BJ (cell line): ENCODE data around the gene PLPPR2. TPM values are rescaled to one million over a fixed set of nuclear protein-coding genes. Genes with fewer than 3 reads are reported as not detected.

Experiments
- CTCF ChIA-PET: fragments of 350-600 bp; formaldehyde crosslinking; extraction: SDS; loops from one replicate; lab custom pipeline; 2021; ENCODE audit warnings: antibody characterized with exemption, inconsistent platforms; lab: Yijun Ruan, JAX
- POLR2A ChIA-PET: fragments of 300-600 bp; sonication (Branson Sonifier 250); formaldehyde crosslinking; extraction: SDS; loops from one replicate; lab custom pipeline; 2021; ENCODE audit warnings: antibody characterized with exemption; lab: Charles Lee
- DNase-seq: peaks from one replicate; pipeline ENCODE4 v3.0.0-alpha.2; 2011; ENCODE audit warnings: low read depth
- H3K27me3 ChIP-seq: 2 replicates; pipeline ENCODE4 v1.6.0; 2011; ENCODE audit warnings: low read length; ENCODE audit not compliant: control insufficient read depth, insufficient read depth
- H3K36me3 ChIP-seq: 2 replicates; pipeline ENCODE4 v1.5.1; 2011; ENCODE audit warnings: low read length; ENCODE audit not compliant: control insufficient read depth, insufficient read depth
- H3K4me3 ChIP-seq: 2 replicates; pipeline ENCODE4 v1.5.1; 2011; ENCODE audit warnings: low read depth, mild to moderate bottlenecking, control low read depth, low read length
- CTCF ChIP-seq: IDR thresholded peaks from 2 replicates; pipeline ENCODE4 v1.5.1; 2011; ENCODE audit warnings: low read depth, mild to moderate bottlenecking, control low read depth, inconsistent platforms, low read length, moderate library complexity; ENCODE audit not compliant: insufficient read depth
- polyA plus RNA-seq: library from polyadenylated mRNA; depleted of rRNA; stranded (reverse); fragments of >200 nt; gene quantifications from 2 replicates; pipeline ENCODE4 v1.2.3, GENCODE V29; 2011

Gene PLPPR2
- polyA plus RNA-seq, 1 experiment, result 30.5 TPM

- POLR2A ChIA-PET, result no interaction called here
- DNase-seq, result no peak
- Histone ChIP-seq H3K27me3 (no peaks in the 10 kb centered on the region), H3K36me3 (peaks cover 27% of the 10 kb centered on the region), H3K4me3 (no peak overlapping the region)
- TF ChIP-seq CTCF, result no peak
- CTCF ChIA-PET, result no interaction called here
These were observed 9.2 kb downstream of the PLPPR2 start for GRCh38 chr19:11364296-11364904.

GRCh38 chr19:11364935-11365334, 9.7 kb downstream of the PLPPR2 start:
- ChIA-PET CTCF (no interaction called here), POLR2A (no interaction called here)
- no peak overlapping the region for H3K4me3 ChIP-seq
- H3K36me3 ChIP-seq, result peaks cover 23% of the 10 kb centered on the region
- no peak for TF ChIP-seq CTCF
- no peaks in the 10 kb centered on the region for H3K27me3 ChIP-seq
- DNase-seq, result no peak

GRCh38 chr19:11365557-11366117, 10.4 kb downstream of the PLPPR2 start:
- Histone ChIP-seq H3K36me3 (peaks cover 23% of the 10 kb centered on the region), H3K4me3 (no peak overlapping the region), H3K27me3 (no peaks in the 10 kb centered on the region)
- no peak for TF ChIP-seq CTCF
- ChIA-PET CTCF (interaction anchor here (0.7 to 1.4 kb wide), 3 partner anchors 17 to 72 kb away, joined by 3 to 4 read pairs (median 3); no protein-coding TSS in a partner anchor), POLR2A (no interaction called here)
- no peak for DNase-seq

- Histone ChIP-seq H3K27me3 (no peaks in the 10 kb centered on the region), H3K4me3 (no peak overlapping the region), H3K36me3 (peaks cover 11% of the 10 kb centered on the region; the same call in 1 of the 2 replicates)
- DNase-seq, result no peak
- no peak for TF ChIP-seq CTCF
- ChIA-PET CTCF (interaction anchor here (1.2 kb wide), 1 partner anchor 10 kb away, joined by 3 read pairs; no protein-coding TSS in a partner anchor), POLR2A (no interaction called here)
These were observed 12.3 kb downstream of the PLPPR2 start for GRCh38 chr19:11367528-11367927.

GRCh38 chr19:11370744-11371143, 15.5 kb downstream of the PLPPR2 start:
- POLR2A ChIA-PET, result no interaction called here
- H3K36me3 ChIP-seq, result no peaks in the 10 kb centered on the region
- DNase-seq, result no peak
- no peak for TF ChIP-seq CTCF
- CTCF ChIA-PET, result no interaction called here
- H3K27me3 ChIP-seq, result no peaks in the 10 kb centered on the region
- H3K4me3 ChIP-seq, result no peak overlapping the region
